Ovary (tissue), 3 donors: ENCODE data around the gene MROH7.

Experiments used
- EP300 ChIP-seq: sonication (generic); formaldehyde crosslinking; IDR thresholded peaks from one replicate; pipeline ENCODE4 v1.6.1; 2017; ENCODE audit warnings: antibody characterized with exemption
- POLR2A ChIP-seq: fragments of 450-650 bp; IDR thresholded peaks from one replicate; pipeline ENCODE4 v1.6.1; 2017; ENCODE audit warnings: antibody characterized with exemption, mild to moderate bottlenecking, moderate library complexity
- TF ChIP-seq, protein P1 (sequence below), 3 donors: fragments of 450-650 bp in 2 of 3; fragments of 200-600 bp in 1 of 3; IDR thresholded peaks; one replicate each; pipeline versions ENCODE4 v1.5.1 to v1.8.0; 2016 to 2022; ENCODE audit warnings: antibody characterized with exemption in 3 of 3, mild to moderate bottlenecking in 1 of 3
- donor health status: DM: no; HTN: no; CAD: no.

DNA sequence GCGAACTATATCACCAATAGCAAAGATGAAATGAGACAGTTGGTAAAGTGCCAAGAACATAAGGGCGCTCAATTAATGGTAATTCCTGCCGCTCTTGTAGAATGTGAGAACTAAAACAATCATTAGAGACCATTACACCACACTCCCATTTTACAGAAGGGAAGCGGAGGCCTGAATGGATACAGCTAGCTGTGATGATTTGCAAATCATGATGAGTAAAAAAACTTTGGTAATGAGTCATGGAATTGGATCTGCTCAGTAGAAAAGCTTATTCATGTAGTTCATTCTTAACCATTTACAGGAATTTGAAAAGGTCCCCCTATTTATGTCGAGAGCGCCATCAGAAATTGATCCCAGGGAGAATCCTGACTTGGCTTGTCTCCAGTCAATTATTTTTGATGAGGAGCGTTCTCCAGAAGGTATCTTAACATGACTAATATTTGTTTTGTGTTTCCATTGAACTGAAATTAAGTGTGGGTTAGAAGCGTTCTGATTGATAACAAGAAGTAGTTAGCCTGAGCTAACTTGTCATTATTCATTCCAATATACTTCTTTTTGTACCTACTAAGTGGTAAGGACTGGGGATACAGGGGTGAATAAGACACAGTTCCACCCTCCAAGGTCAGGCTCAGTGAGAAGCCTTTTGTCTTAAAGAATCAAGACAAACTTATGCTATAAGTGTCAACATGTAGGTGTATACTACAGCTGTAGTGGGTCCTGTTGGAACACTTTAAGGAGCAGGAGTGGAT, 74.9 kb downstream of the MROH7 start:
- no peak for TF ChIP-seq POLR2A
- TF ChIP-seq, protein P1, sequence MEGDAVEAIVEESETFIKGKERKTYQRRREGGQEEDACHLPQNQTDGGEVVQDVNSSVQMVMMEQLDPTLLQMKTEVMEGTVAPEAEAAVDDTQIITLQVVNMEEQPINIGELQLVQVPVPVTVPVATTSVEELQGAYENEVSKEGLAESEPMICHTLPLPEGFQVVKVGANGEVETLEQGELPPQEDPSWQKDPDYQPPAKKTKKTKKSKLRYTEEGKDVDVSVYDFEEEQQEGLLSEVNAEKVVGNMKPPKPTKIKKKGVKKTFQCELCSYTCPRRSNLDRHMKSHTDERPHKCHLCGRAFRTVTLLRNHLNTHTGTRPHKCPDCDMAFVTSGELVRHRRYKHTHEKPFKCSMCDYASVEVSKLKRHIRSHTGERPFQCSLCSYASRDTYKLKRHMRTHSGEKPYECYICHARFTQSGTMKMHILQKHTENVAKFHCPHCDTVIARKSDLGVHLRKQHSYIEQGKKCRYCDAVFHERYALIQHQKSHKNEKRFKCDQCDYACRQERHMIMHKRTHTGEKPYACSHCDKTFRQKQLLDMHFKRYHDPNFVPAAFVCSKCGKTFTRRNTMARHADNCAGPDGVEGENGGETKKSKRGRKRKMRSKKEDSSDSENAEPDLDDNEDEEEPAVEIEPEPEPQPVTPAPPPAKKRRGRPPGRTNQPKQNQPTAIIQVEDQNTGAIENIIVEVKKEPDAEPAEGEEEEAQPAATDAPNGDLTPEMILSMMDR (IDR thresholded peaks at IDR 0.05): no peak
- TF ChIP-seq EP300: no peak
